Endothelial cell of umbilical vein (primary cell): Measurements from ENCODE around the gene CLDN15. TPM values are rescaled to one million over a fixed set of nuclear protein-coding genes. Genes with fewer than 3 reads are reported as not detected.

Experiments
- BruUV-seq: library from RNA; stranded (reverse); fragments of 400-500 nt; replicated peaks from 2 replicates; lab custom pipeline; 2021; lab: Mats Ljungman, UMichigan
- CTCF ChIA-PET: fragments of 300-600, 350-600 bp; sonication (Branson Sonifier 250); formaldehyde crosslinking; loops from one replicate; lab custom pipeline; 2021; ENCODE audit warnings: antibody characterized with exemption, inconsistent platforms; lab: Charles Lee
- POLR2A ChIA-PET: fragments of 300-600, 350-600 bp; sonication (Branson Sonifier 250); formaldehyde crosslinking; loops from one replicate; lab custom pipeline; 2021; ENCODE audit warnings: antibody characterized with exemption, inconsistent platforms; lab: Charles Lee
- DNase-seq: peaks from one replicate; pipeline ENCODE4 v3.0.0-alpha.2; 2011; ENCODE audit warnings: low read depth, low spot score
- FAIRE-seq: peaks from 2 replicates; lab custom pipeline; 2011; peaks lifted over from hg19 to GRCh38; lab: Jason Lieb, UNC
- H2AFZ ChIP-seq: 2 replicates; pipeline ENCODE4 v1.6.0; 2012; ENCODE audit warnings: low read depth, low read length, control low read depth, inconsistent platforms
- H3K27ac ChIP-seq: 2 replicates; pipeline ENCODE4 v1.5.1; 2011; ENCODE audit warnings: low read depth, mild to moderate bottlenecking, control low read depth, low read length, moderate library complexity; ENCODE audit not compliant: insufficient read depth
- H3K27me3 ChIP-seq, 2 experiments: 2 replicates each; pipeline versions ENCODE4 v1.6.0 to v1.6.1; 2011; ENCODE audit warnings: low read length in 2 of 2, mixed read lengths in 1 of 2; ENCODE audit not compliant: control insufficient read depth in 2 of 2, insufficient read depth in 2 of 2
- H3K36me3 ChIP-seq, 2 experiments: 2 replicates in 1 of 2; 3 replicates in 1 of 2; pipeline ENCODE4 v1.5.1; 2011; ENCODE audit warnings: low read length in 2 of 2, mild to moderate bottlenecking in 1 of 2, moderate library complexity in 1 of 2; ENCODE audit not compliant: control insufficient read depth in 2 of 2, insufficient read depth in 2 of 2; ENCODE audit errors: extremely low read depth in 1 of 2
- H3K4me1 ChIP-seq: 3 replicates; pipeline ENCODE4 v1.5.1; 2011; ENCODE audit warnings: mild to moderate bottlenecking, low read length; ENCODE audit not compliant: control insufficient read depth, insufficient read depth; ENCODE audit errors: extremely low read depth
- H3K4me2 ChIP-seq: 2 replicates; pipeline ENCODE4 v1.6.1; 2011; ENCODE audit warnings: low read length, control low read depth, mixed read lengths; ENCODE audit not compliant: insufficient read depth
- H3K4me3 ChIP-seq, 3 experiments: fragments of 200-600 bp in 1 of 3; sonication (generic), shearing (Covaris generic) in 1 of 3; replicated peaks in 1 of 3; 2 replicates each; pipeline ENCODE4 v1.5.1; 2011 to 2016; ENCODE audit warnings: control low read depth in 3 of 3, low read length in 3 of 3, mild to moderate bottlenecking in 2 of 3, inconsistent platforms in 1 of 3, low read depth in 1 of 3, moderate library complexity in 1 of 3; ENCODE audit not compliant: insufficient read depth in 1 of 3
- H3K79me2 ChIP-seq: 2 replicates; pipeline ENCODE4 v1.6.0; 2012; ENCODE audit warnings: low read length, inconsistent platforms; ENCODE audit not compliant: control insufficient read depth, insufficient read depth
- H3K9ac ChIP-seq: replicated peaks from 2 replicates; pipeline ENCODE3; 2011; ENCODE audit warnings: low read length, control low read depth; ENCODE audit not compliant: insufficient read depth; ENCODE audit errors: extremely low read depth
- H3K9me1 ChIP-seq: replicated peaks from 3 replicates; pipeline ENCODE4 v1.6.0; 2011; ENCODE audit warnings: mild to moderate bottlenecking, low read length; ENCODE audit not compliant: control insufficient read depth, insufficient read depth; ENCODE audit errors: extremely low read depth
- H3K9me3 ChIP-seq: replicated peaks from 2 replicates; pipeline ENCODE4 v1.5.1; 2012; ENCODE audit warnings: low read length, inconsistent platforms; ENCODE audit not compliant: control insufficient read depth, insufficient read depth
- H4K20me1 ChIP-seq: replicated peaks from 2 replicates; pipeline ENCODE3; 2011; ENCODE audit warnings: mild to moderate bottlenecking, low read length; ENCODE audit not compliant: control insufficient read depth, insufficient read depth; ENCODE audit errors: extremely low read depth
- MAX ChIP-seq: IDR thresholded peaks from 2 replicates; pipeline ENCODE4 v1.6.1; 2011; ENCODE audit not compliant: insufficient read depth, insufficient read length
- dilution Hi-C: fragments of 300-500 bp; cut with MboI; formaldehyde crosslinking; loops from one replicate; pipeline ENCODE4 v1.15.0; 2019; ENCODE audit warnings: low sequenced_read_pairs; ENCODE audit not compliant: extremely low pct_ligation_motif_present
- intact Hi-C: fragments of 100-400 bp; cut with micrococcal nuclease; formaldehyde crosslinking; loops from one replicate; pipeline ENCODE4 v1.10.0; 2022
- polyA plus RNA-seq, 4 experiments: library from polyadenylated mRNA; depleted of rRNA in 3 of 4; stranded (reverse) in 3 of 4; unstranded in 1 of 4; fragments of >200 nt; gene quantifications; 2 replicates each; pipeline versions ENCODE4 v1.2.1 to v1.2.3, GENCODE V29; 2011 to 2012; ENCODE audit warnings: missing spikeins in 1 of 4
- small RNA-seq: library from RNA; depleted of rRNA; stranded (forward); fragments of <200 nt; gene quantifications from one replicate; pipeline ENCODE3, GENCODE V24; 2012; ENCODE audit warnings: low replicate concordance, low read depth; ENCODE audit not compliant: insufficient read depth, insufficient read length
- total RNA-seq: library from RNA; stranded (reverse); gene quantifications from 2 replicates; pipeline ENCODE4 v1.2.3, GENCODE V29; 2021

The CLDN15 gene
- total and polyA plus RNA-seq, 2 donors (not counting 3 experiments of a cell fraction or from before 2014, with no cell fraction given) = 11.3 to 17.7 TPM

- Histone ChIP-seq H4K20me1 (no peaks in the 10 kb centered on the region), H3K4me3 (no peak overlapping the region), H3K79me2 (no peaks in the 10 kb centered on the region), H3K9ac (no peak overlapping the region), H2AFZ (no peak overlapping the region), H3K27ac (no peak overlapping the region), H3K4me2 (no peak overlapping the region), H3K27me3 (peaks cover 6 to 10% of the 10 kb centered on the region in 2 experiments), H3K36me3 (no peaks in the 10 kb centered on the region), H3K4me1 (no peaks in the 10 kb centered on the region), H3K9me3 (no peaks in the 10 kb centered on the region), H3K9me1 (no peaks in the 10 kb centered on the region)
- FAIRE-seq (no peak), DNase-seq (no peak)
- POLR2A ChIA-PET = no interaction called here
- BruUV-seq = no TSS peak
- no peak for TF ChIP-seq MAX
- CTCF ChIA-PET = interaction anchor here (1.0 to 1.8 kb wide), 2 partner anchors 41 to 97 kb away, joined by 4 to 12 read pairs; no protein-coding TSS in a partner anchor
- dilution Hi-C loops (no loop called here), intact Hi-C loops (no loop called here)
Observed at GRCh38 chr7:101185258-101185839, 52.3 kb downstream of the CLDN15 start.

Small RNA genes lying within 50 kb of the gene (small RNA-seq; reads per million reads assigned to genes)
- not detected for gene RNU6-1104P

Other genes with a start within 250 kb of the CLDN15 start
- not detected in 2 replicates for gene MUC17, start 217.7 kb downstream of the CLDN15 start, total RNA-seq
- not detected in 2 replicates for gene MUC17, start 217.7 kb downstream of the CLDN15 start, polyA plus RNA-seq
- gene TRIM56, start 152.3 kb downstream of the CLDN15 start, total RNA-seq = 21.8 and 25.1 TPM in 2 replicates
- gene TRIM56, start 152.3 kb downstream of the CLDN15 start, polyA plus RNA-seq = 1.9 and 2.3 TPM in 2 replicates
- gene SERPINE1, start 110.7 kb downstream of the CLDN15 start, total RNA-seq = 2,296 and 2,645 TPM in 2 replicates
- gene SERPINE1, start 110.7 kb downstream of the CLDN15 start, polyA plus RNA-seq = 4,637 and 5,683 TPM in 2 replicates
- gene AP1S1, start 83.3 kb downstream of the CLDN15 start, total RNA-seq = 70.9 and 93.3 TPM in 2 replicates
- gene AP1S1, start 83.3 kb downstream of the CLDN15 start, polyA plus RNA-seq = 82.8 and 106 TPM in 2 replicates
- gene VGF, start 72.2 kb downstream of the CLDN15 start, total RNA-seq = not detected in 2 replicates
- gene VGF, start 72.2 kb downstream of the CLDN15 start, polyA plus RNA-seq = 0.03 TPM in 1 of 2 replicates, not detected in the other
- gene NAT16, start 57.5 kb downstream of the CLDN15 start, total RNA-seq = not detected in 2 replicates
- gene NAT16, start 57.5 kb downstream of the CLDN15 start, polyA plus RNA-seq = not detected in 2 replicates
- gene MOGAT3, start 36.8 kb downstream of the CLDN15 start, total RNA-seq = not detected in 2 replicates
- not detected in 2 replicates for gene MOGAT3, start 36.8 kb downstream of the CLDN15 start, polyA plus RNA-seq
- 161 and 170 TPM in 2 replicates for gene PLOD3, start 20.2 kb downstream of the CLDN15 start, total RNA-seq
- 143 and 212 TPM in 2 replicates for gene PLOD3, start 20.2 kb downstream of the CLDN15 start, polyA plus RNA-seq
- 89.9 and 90.5 TPM in 2 replicates for gene ZNHIT1, start 19.6 kb downstream of the CLDN15 start, total RNA-seq
- 74.1 and 77.1 TPM in 2 replicates for gene ZNHIT1, start 19.6 kb downstream of the CLDN15 start, polyA plus RNA-seq
- 132 and 187 TPM in 2 replicates for gene FIS1, start 7.3 kb upstream of the CLDN15 start, total RNA-seq
- gene FIS1, start 7.3 kb upstream of the CLDN15 start, polyA plus RNA-seq = 330 and 346 TPM in 2 replicates
- gene IFT22, start 84.0 kb upstream of the CLDN15 start, total RNA-seq = 26.1 and 28.7 TPM in 2 replicates
- 26.0 and 26.3 TPM in 2 replicates for gene IFT22, start 84.0 kb upstream of the CLDN15 start, polyA plus RNA-seq
- not detected in 2 replicates for gene COL26A1, start 125.1 kb upstream of the CLDN15 start, total RNA-seq
- 0.03 TPM in 1 of 2 replicates, not detected in the other for gene COL26A1, start 125.1 kb upstream of the CLDN15 start, polyA plus RNA-seq